H9 (cell line): ENCODE measurements around the gene POLR3F. TPM values are rescaled to one million over a fixed set of nuclear protein-coding genes. Genes with fewer than 3 reads are reported as not detected.

ENCODE experiments used
- DNase-seq: peaks from one replicate; pipeline ENCODE4 v3.0.0-alpha.2; 2017
- H2AFZ ChIP-seq: one replicate; pipeline ENCODE4 v1.6.1; 2013; ENCODE audit warnings: mild to moderate bottlenecking, low read length, control low read depth, moderate library complexity
- H2AK5ac ChIP-seq: 2 replicates; pipeline ENCODE4 v1.6.1; 2013; ENCODE audit warnings: low read length, control low read depth, mixed read lengths; ENCODE audit not compliant: insufficient read length
- H2BK120ac ChIP-seq: one replicate; pipeline ENCODE4 v1.6.1; 2013; ENCODE audit warnings: low read depth, mild to moderate bottlenecking, low read length, control low read depth, inconsistent platforms; ENCODE audit not compliant: poor library complexity, severe bottlenecking
- H2BK12ac ChIP-seq: 2 replicates; pipeline ENCODE4 v1.6.1; 2013; ENCODE audit warnings: low read length, control low read depth, mixed read lengths, low read depth; ENCODE audit not compliant: insufficient read length
- H2BK15ac ChIP-seq: 2 replicates; pipeline ENCODE4 v1.6.1; 2013; ENCODE audit warnings: low read depth, low read length, control low read depth
- H2BK20ac ChIP-seq: one replicate; pipeline ENCODE4 v1.6.1; 2013; ENCODE audit warnings: low read depth, mild to moderate bottlenecking, low read length, control low read depth, inconsistent platforms; ENCODE audit not compliant: poor library complexity, severe bottlenecking
- H2BK5ac ChIP-seq: 2 replicates; pipeline ENCODE4 v1.6.1; 2013; ENCODE audit warnings: low read length, control low read depth, mixed read lengths; ENCODE audit not compliant: insufficient read length
- H3K14ac ChIP-seq: 2 replicates; pipeline ENCODE4 v1.6.1; 2013; ENCODE audit warnings: low read length, control low read depth; ENCODE audit not compliant: insufficient read depth
- H3K18ac ChIP-seq: 2 replicates; pipeline ENCODE4 v1.6.1; 2013; ENCODE audit warnings: low read depth, mild to moderate bottlenecking, mixed read lengths, low read length, control low read depth; ENCODE audit not compliant: insufficient read length
- H3K23ac ChIP-seq: 2 replicates; pipeline ENCODE4 v1.6.1; 2013; ENCODE audit warnings: low read length, control low read depth, mixed read lengths, low read depth; ENCODE audit not compliant: insufficient read length
- H3K23me2 ChIP-seq: 2 replicates; pipeline ENCODE4 v1.6.1; 2013; ENCODE audit warnings: low read depth, mild to moderate bottlenecking, mixed read lengths, low read length, control low read depth; ENCODE audit not compliant: insufficient read length, poor library complexity, severe bottlenecking
- H3K27ac ChIP-seq: 2 replicates; pipeline ENCODE4 v1.5.1; 2013; ENCODE audit warnings: low read length, control low read depth, mixed read lengths, low read depth; ENCODE audit not compliant: insufficient read length
- H3K27me3 ChIP-seq: 2 replicates; pipeline ENCODE4 v1.6.1; 2013; ENCODE audit warnings: low read length, control low read depth, inconsistent platforms; ENCODE audit not compliant: insufficient read depth
- H3K4ac ChIP-seq: 2 replicates; pipeline ENCODE4 v1.6.1; 2013; ENCODE audit warnings: low read depth, mild to moderate bottlenecking, control low read depth, inconsistent platforms, low read length, moderate library complexity
- H3K4me1 ChIP-seq: 2 replicates; pipeline ENCODE4 v1.6.1; 2013; ENCODE audit warnings: low read length, control low read depth, inconsistent platforms; ENCODE audit not compliant: insufficient read depth
- H3K4me2 ChIP-seq: 2 replicates; pipeline ENCODE4 v1.6.1; 2013; ENCODE audit warnings: low read length, control low read depth, mixed read lengths; ENCODE audit not compliant: insufficient read length, insufficient read depth
- H3K56ac ChIP-seq: 2 replicates; pipeline ENCODE4 v1.6.1; 2013; ENCODE audit warnings: low read depth, mild to moderate bottlenecking, mixed read lengths, low read length, control low read depth; ENCODE audit not compliant: insufficient read length
- H3K79me1 ChIP-seq: 2 replicates; pipeline ENCODE4 v1.6.1; 2013; ENCODE audit warnings: low read depth, mild to moderate bottlenecking, moderate library complexity, low read length, control low read depth, inconsistent platforms; ENCODE audit not compliant: insufficient read depth, poor library complexity, severe bottlenecking
- H3K79me2 ChIP-seq: 2 replicates; pipeline ENCODE4 v1.6.1; 2013; ENCODE audit warnings: low read length, control low read depth, inconsistent platforms; ENCODE audit not compliant: insufficient read depth
- H3K9ac ChIP-seq: 2 replicates; pipeline ENCODE4 v1.6.1; 2013; ENCODE audit warnings: low read length, control low read depth, mixed read lengths; ENCODE audit not compliant: insufficient read length; ENCODE audit errors: extremely low read depth
- H3K9me3 ChIP-seq: one replicate; pipeline ENCODE4 v1.6.1; 2013; ENCODE audit warnings: low read depth, low read length, inconsistent platforms; ENCODE audit not compliant: control insufficient read depth
- H3T11ph ChIP-seq: one replicate; pipeline ENCODE4 v1.6.1; 2013; ENCODE audit warnings: mild to moderate bottlenecking, low read length, control low read depth, inconsistent platforms
- H4K20me1 ChIP-seq: one replicate; pipeline ENCODE4 v1.6.1; 2013; ENCODE audit not compliant: control insufficient read depth, insufficient read length, insufficient read depth
- H4K5ac ChIP-seq: 2 replicates; pipeline ENCODE4 v1.6.1; 2013; ENCODE audit warnings: low read depth, mild to moderate bottlenecking, mixed read lengths, low read length, control low read depth; ENCODE audit not compliant: insufficient read length
- H4K8ac ChIP-seq: replicated peaks from 2 replicates; pipeline ENCODE4 v1.6.1; 2013; ENCODE audit warnings: low read length, control low read depth, mixed read lengths, low read depth; ENCODE audit not compliant: insufficient read length
- H4K91ac ChIP-seq: 2 replicates; pipeline ENCODE4 v1.6.1; 2013; ENCODE audit warnings: low read depth, mild to moderate bottlenecking, moderate library complexity, mixed read lengths, low read length, control low read depth; ENCODE audit not compliant: insufficient read length
- H3K27ac Mint-ChIP-seq, 3 experiments: 2 replicates in 2 of 3; 3 replicates in 1 of 3; pipeline ENCODE4 v1.8.0; 2020 to 2021; ENCODE audit warnings: mixed read lengths in 3 of 3, mild to moderate bottlenecking in 1 of 3, moderate library complexity in 1 of 3
- H3K27me3 Mint-ChIP-seq: 2 replicates; pipeline ENCODE4 v1.8.0; 2021; ENCODE audit warnings: low read depth, mild to moderate bottlenecking, moderate library complexity, mixed read lengths
- H3K36me3 Mint-ChIP-seq, 3 experiments: 2 replicates in 2 of 3; 3 replicates in 1 of 3; pipeline ENCODE4 v1.8.0; 2020 to 2021; ENCODE audit warnings: low read depth in 3 of 3, mixed read lengths in 3 of 3; ENCODE audit not compliant: insufficient read depth in 1 of 3
- H3K4me1 Mint-ChIP-seq, 2 experiments: 2 replicates each; pipeline ENCODE4 v1.8.0; 2020; ENCODE audit warnings: mixed read lengths in 2 of 2
- H3K4me3 Mint-ChIP-seq, 2 experiments: 2 replicates in 1 of 2; 3 replicates in 1 of 2; pipeline ENCODE4 v1.8.0; 2020 to 2021; ENCODE audit warnings: mild to moderate bottlenecking in 2 of 2, mixed read lengths in 2 of 2, moderate library complexity in 1 of 2
- H3K9me3 Mint-ChIP-seq, 2 experiments: 2 replicates in 1 of 2; 3 replicates in 1 of 2; pipeline ENCODE4 v1.8.0; 2020; ENCODE audit warnings: mild to moderate bottlenecking in 2 of 2, mixed read lengths in 2 of 2, moderate library complexity in 1 of 2
- CTCF ChIP-seq: fragments of 200-600 bp; sonication (generic); conservative IDR thresholded peaks from 3 replicates; pipeline ENCODE4 v1.8.0; 2021; ENCODE audit warnings: antibody characterized with exemption, mild to moderate bottlenecking
- WGBS: extraction: QIAGEN DNeasy Blood & Tissue Kit; methylation state at CpG from one replicate; pipeline ENCODE4 v1.1.7; 2013; ENCODE audit warnings: missing lambda C conversion rate, low lambda C conversion rate, mixed read lengths; ENCODE audit not compliant: insufficient read length; ENCODE audit errors: extremely low coverage; 5-methylcytosine and 5-hydroxymethylcytosine counted together
- total RNA-seq: library from RNA; stranded (reverse); gene quantifications from 2 replicates; pipeline ENCODE4 v1.2.1, GENCODE V29; 2021

POLR3F gene
- total RNA-seq, 1 experiment from 2014 or later = 16.1 TPM

GRCh38 chr20:18456600-18456999 is 10.6 kb upstream of the POLR3F start:
- Histone ChIP-seq H3K23me2 (no peaks in the 10 kb centered on the region), H2BK20ac (no peak overlapping the region), H2BK15ac (no peak overlapping the region), H4K8ac (no peak overlapping the region), H3K18ac (no peak overlapping the region), H4K5ac (no peak overlapping the region), H2BK5ac (no peak overlapping the region), H3K56ac (no peak overlapping the region), H3K27me3 (no peaks in the 10 kb centered on the region), H4K20me1 (no peaks in the 10 kb centered on the region), H2BK120ac (no peak overlapping the region), H4K91ac (no peak overlapping the region), H3K4ac (no peak overlapping the region), H3K4me1 (no peaks in the 10 kb centered on the region), H2AK5ac (no peak overlapping the region), H2AFZ (no peak overlapping the region), H3K4me2 (no peak overlapping the region), H3K23ac (no peak overlapping the region), H3K79me2 (no peaks in the 10 kb centered on the region), H3K79me1 (no peaks in the 10 kb centered on the region), H3K9ac (no peak overlapping the region), H3K9me3 (no peaks in the 10 kb centered on the region), H3T11ph (no peak overlapping the region), H3K27ac (no peak overlapping the region), H2BK12ac (no peak overlapping the region), H3K14ac (no peak overlapping the region)
- H3K4me1 Mint-ChIP-seq = no peaks in the 10 kb centered on the region
- peaks cover 2% of the 10 kb centered on the region; the same call in 1 of the 2 replicates for H3K27me3 Mint-ChIP-seq
- no peaks in the 10 kb centered on the region for H3K36me3 Mint-ChIP-seq
- no peak for DNase-seq
- H3K4me3 Mint-ChIP-seq = no peak overlapping the region
- WGBS = no CpG with 5 or more reads among the region's 3 CpGs
- peaks cover 2% of the 10 kb centered on the region in 2 experiments; a peak in 2 of 5 replicates for H3K9me3 Mint-ChIP-seq
- H3K27ac Mint-ChIP-seq = no peak overlapping the region
- no peak for TF ChIP-seq CTCF
